CD14-positive monocyte (primary cell): Measurements from ENCODE around the gene RUVBL1. TPM values are rescaled to one million over a fixed set of nuclear protein-coding genes. Genes with fewer than 3 reads are reported as not detected.
A peak's percentile ranks its signal among the peaks of the same experiment; 100 is the strongest.

Source experiments
- DNase-seq, 3 donors: peaks; one replicate each; pipeline ENCODE4 v3.0.0-alpha.2; 2011 to 2022
- H2AFZ ChIP-seq: 2 replicates; pipeline ENCODE4 v1.6.0; 2012; ENCODE audit warnings: mild to moderate bottlenecking, low read depth, low read length, inconsistent platforms; ENCODE audit not compliant: insufficient read depth, poor library complexity, severe bottlenecking
- H3K27ac ChIP-seq, 2 donors: 1 replicate in 1 of 2; 2 replicates in 1 of 2; pipeline ENCODE4 v1.5.1; 2012 to 2013; ENCODE audit warnings: low read length in 2 of 2, control low read depth in 1 of 2, inconsistent platforms in 1 of 2, low read depth in 1 of 2, mild to moderate bottlenecking in 1 of 2
- H3K27me3 ChIP-seq, 2 donors: one replicate each; pipeline versions ENCODE4 v1.6.0 to v1.6.1; 2011 to 2013; ENCODE audit warnings: low read length in 2 of 2; ENCODE audit not compliant: control insufficient read depth in 2 of 2, insufficient read depth in 2 of 2
- H3K36me3 ChIP-seq, 2 donors: replicated peaks in 1 of 2; 1 replicate in 1 of 2; 2 replicates in 1 of 2; pipeline versions ENCODE4 v1.5.1 to v1.6.1; 2012 to 2013; ENCODE audit warnings: low read length in 2 of 2, control low read depth in 1 of 2, inconsistent platforms in 1 of 2, mild to moderate bottlenecking in 1 of 2; ENCODE audit not compliant: insufficient read depth in 2 of 2, control insufficient read depth in 1 of 2
- H3K4me1 ChIP-seq, 2 donors: 1 replicate in 1 of 2; 2 replicates in 1 of 2; pipeline versions ENCODE4 v1.5.1 to v1.6.1; 2012 to 2013; ENCODE audit warnings: low read length in 2 of 2, control low read depth in 1 of 2, inconsistent platforms in 1 of 2, mild to moderate bottlenecking in 1 of 2, moderate library complexity in 1 of 2; ENCODE audit not compliant: insufficient read depth in 2 of 2, control insufficient read depth in 1 of 2
- H3K4me2 ChIP-seq: replicated peaks from 2 replicates; pipeline ENCODE3; 2012; ENCODE audit warnings: low read length, moderate library complexity, mild to moderate bottlenecking; ENCODE audit not compliant: poor library complexity, severe bottlenecking; ENCODE audit errors: extremely low read depth
- H3K4me3 ChIP-seq, 3 experiments: fragments of 200-600 bp in 1 of 3; sonication (generic) in 1 of 3; replicated peaks in 1 of 3; 1 replicate in 2 of 3; 2 replicates in 1 of 3; pipeline ENCODE4 v1.5.1; 2011 to 2013; ENCODE audit warnings: low read length in 3 of 3, mild to moderate bottlenecking in 3 of 3, control low read depth in 2 of 3, low read depth in 2 of 3, inconsistent platforms in 1 of 3, moderate library complexity in 1 of 3
- H3K79me2 ChIP-seq: 2 replicates; pipeline ENCODE4 v1.6.0; 2012; ENCODE audit warnings: mild to moderate bottlenecking, control low read depth, inconsistent platforms, low read length, moderate library complexity; ENCODE audit not compliant: insufficient read depth
- H3K9ac ChIP-seq: 2 replicates; pipeline ENCODE4 v1.6.0; 2017; ENCODE audit warnings: low read length, mild to moderate bottlenecking; ENCODE audit not compliant: insufficient read depth, poor library complexity, severe bottlenecking
- H3K9me3 ChIP-seq, 2 donors: replicated peaks in 1 of 2; 1 replicate in 1 of 2; 2 replicates in 1 of 2; pipeline versions ENCODE4 v1.5.1 to v1.6.1; 2012 to 2013; ENCODE audit warnings: low read length in 2 of 2, control low read depth in 1 of 2; ENCODE audit not compliant: control insufficient read depth in 1 of 2, insufficient read depth in 1 of 2
- H4K20me1 ChIP-seq: 2 replicates; pipeline ENCODE4 v1.6.0; 2012; ENCODE audit warnings: mild to moderate bottlenecking, low read length, control low read depth, moderate library complexity; ENCODE audit not compliant: insufficient read depth
- H3K27ac Mint-ChIP-seq, 7 donors: one replicate each; pipeline ENCODE4 v1.8.0; 2020; ENCODE audit warnings: mild to moderate bottlenecking in 7 of 7, mixed read lengths in 7 of 7, moderate library complexity in 6 of 7, inconsistent platforms in 2 of 7
- H3K27me3 Mint-ChIP-seq, 3 donors: one replicate each; pipeline ENCODE4 v1.8.0; 2021 to 2022; ENCODE audit warnings: low read depth in 3 of 3, mild to moderate bottlenecking in 3 of 3, mixed read lengths in 3 of 3, moderate library complexity in 3 of 3, inconsistent platforms in 1 of 3
- H3K36me3 Mint-ChIP-seq, 2 donors: one replicate each; pipeline ENCODE4 v1.8.0; 2020; ENCODE audit warnings: mixed read lengths in 2 of 2, inconsistent platforms in 1 of 2, mild to moderate bottlenecking in 1 of 2
- H3K4me1 Mint-ChIP-seq: one replicate; pipeline ENCODE4 v1.8.0; 2020; ENCODE audit warnings: mild to moderate bottlenecking, mixed read lengths
- H3K4me3 Mint-ChIP-seq, 2 donors: one replicate each; pipeline ENCODE4 v1.8.0; 2020; ENCODE audit warnings: mild to moderate bottlenecking in 2 of 2, mixed read lengths in 2 of 2, moderate library complexity in 1 of 2
- H3K9me3 Mint-ChIP-seq, 7 donors: one replicate each; pipeline ENCODE4 v1.8.0; 2020 to 2022; ENCODE audit warnings: mixed read lengths in 7 of 7, mild to moderate bottlenecking in 6 of 7, moderate library complexity in 6 of 7, inconsistent platforms in 2 of 7
- CTCF ChIP-seq: fragments of 200-600 bp; IDR thresholded peaks from one replicate; pipeline ENCODE4 v1.8.0; 2022; ENCODE audit warnings: antibody characterized with exemption, mild to moderate bottlenecking
- WGBS: methylation state at CpG from one replicate; pipeline ENCODE4 v1.1.5; 2013; ENCODE audit warnings: missing lambda C conversion rate; ENCODE audit not compliant: insufficient coverage; 5-methylcytosine and 5-hydroxymethylcytosine counted together
- intact Hi-C, 2 donors: fragments of 100-400 bp; cut with micrococcal nuclease; formaldehyde crosslinking; loops; one replicate each; pipeline versions ENCODE4 v1.15.0 to v1.15.1; 2023
- polyA plus RNA-seq, 3 donors: library from polyadenylated mRNA; depleted of rRNA in 1 of 3; unstranded in 2 of 3; stranded (reverse) in 1 of 3; fragments of 300-500 nt in 2 of 3; fragments of >200 nt in 1 of 3; fragmentation: Illumina TruSeq in 2 of 3; gene quantifications; 1 replicate in 2 of 3; 2 replicates in 1 of 3; pipeline ENCODE4 v1.2.3, GENCODE V29; 2012 to 2021

RUVBL1 gene
- polyA plus RNA-seq, 3 donors = 11.0 to 16.2 (median 14.4) TPM

GRCh38 chr3:128095222-128095703 is 28.3 kb downstream of the RUVBL1 start:
- no peaks in the 10 kb centered on the region for H3K27me3 Mint-ChIP-seq
- no peak overlapping the region for H2AFZ ChIP-seq
- H3K36me3 Mint-ChIP-seq = peaks cover 69 to 81% of the 10 kb centered on the region in 2 donors
- no peak overlapping the region for H3K4me3 ChIP-seq
- intact Hi-C loops = loop anchor here in 1 of 2 donors (10.0 kb wide), 3 partner anchors 230 to 510 kb away; partner anchors contain the start of gene GATA2
- no peaks in the 10 kb centered on the region for H4K20me1 ChIP-seq
- peak; percentile 90 for TF ChIP-seq CTCF
- H3K4me1 Mint-ChIP-seq = no peaks in the 10 kb centered on the region
- peaks cover 57 to 82% of the 10 kb centered on the region in 2 donors for H3K36me3 ChIP-seq
- no peaks in the 10 kb centered on the region for H3K4me1 ChIP-seq
- no peak overlapping the region for H3K27ac ChIP-seq
- H3K4me3 Mint-ChIP-seq = no peak overlapping the region
- DNase-seq = peak; percentile 55 to 70 (median 65)
- H3K9me3 Mint-ChIP-seq = peaks cover 0 to 1% (median 0%) of the 10 kb centered on the region in 7 donors
- H3K27me3 ChIP-seq = no peaks in the 10 kb centered on the region
- no peak overlapping the region for H3K4me2 ChIP-seq
- H3K79me2 ChIP-seq = no peaks in the 10 kb centered on the region
- H3K9ac ChIP-seq = no peak overlapping the region
- 94% methylated on average over 6 of the region's 6 CpGs for WGBS
- H3K27ac Mint-ChIP-seq = no peak overlapping the region
- H3K9me3 ChIP-seq = no peaks in the 10 kb centered on the region

DNA sequence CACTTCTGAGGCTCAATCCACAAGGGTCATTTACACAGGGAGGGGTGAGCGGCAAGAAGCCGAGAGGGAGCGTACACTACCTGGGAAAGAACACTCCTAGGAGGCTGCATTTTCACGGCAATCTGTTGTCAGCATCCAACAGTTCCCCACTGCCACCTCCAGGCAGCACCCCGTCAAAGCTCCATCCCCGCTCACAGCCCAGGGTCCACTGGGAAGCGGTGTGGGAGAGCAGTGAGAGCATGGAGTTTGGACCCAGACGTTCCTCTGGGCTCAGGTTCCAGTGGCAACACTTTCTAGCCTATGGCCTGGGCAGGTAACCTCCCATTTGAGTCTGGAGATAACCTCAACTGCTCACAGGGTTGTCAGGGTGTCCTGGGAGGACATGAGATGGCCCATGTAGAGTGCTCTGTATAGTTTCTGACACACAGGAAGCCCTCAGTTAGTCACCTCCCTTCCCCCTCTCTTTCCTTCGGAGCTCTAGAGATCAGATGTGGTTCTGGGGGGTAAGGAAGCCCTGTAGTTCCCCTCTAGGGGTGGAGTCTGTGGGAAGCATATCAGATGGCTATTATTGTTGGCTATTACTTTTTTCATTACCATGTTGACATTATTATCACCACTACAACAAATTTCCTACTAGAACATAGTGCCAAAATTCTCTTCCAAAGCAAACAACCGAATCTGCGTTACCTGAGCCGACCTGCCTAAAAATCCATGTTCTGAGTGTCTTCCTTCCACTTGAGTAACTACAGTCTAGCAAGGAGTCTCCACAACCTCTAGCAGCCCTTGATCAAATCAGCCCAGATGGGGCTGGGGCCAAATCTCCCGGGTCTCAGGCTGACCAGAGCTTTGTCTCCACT is 29.1 kb downstream of the RUVBL1 start:
- DNase-seq = no peak
- Mint-ChIP-seq H3K4me1 (no peaks in the 10 kb centered on the region), H3K9me3 (peaks cover 0 to 1% (median 0%) of the 10 kb centered on the region in 7 donors), H3K4me3 (no peak overlapping the region), H3K27me3 (no peaks in the 10 kb centered on the region), H3K36me3 (peaks cover 63 to 76% of the 10 kb centered on the region in 2 donors), H3K27ac (peak overlapping the region in 1 of 7 donors; percentile 57)
- H3K4me2 ChIP-seq = no peak overlapping the region
- H3K27me3 ChIP-seq = no peaks in the 10 kb centered on the region
- no peak overlapping the region for H2AFZ ChIP-seq
- WGBS = 100% methylated on average over 8 of the region's 13 CpGs
- no peaks in the 10 kb centered on the region for H3K79me2 ChIP-seq
- H3K4me3 ChIP-seq = no peak overlapping the region
- H4K20me1 ChIP-seq = no peaks in the 10 kb centered on the region
- no peaks in the 10 kb centered on the region for H3K9me3 ChIP-seq
- peaks cover 49 to 75% of the 10 kb centered on the region in 2 donors for H3K36me3 ChIP-seq
- H3K4me1 ChIP-seq = no peaks in the 10 kb centered on the region
- no peak overlapping the region for H3K27ac ChIP-seq
- H3K9ac ChIP-seq = no peak overlapping the region
- TF ChIP-seq CTCF = no peak
- intact Hi-C loops = loop anchor here in 1 of 2 donors (10.0 kb wide), 3 partner anchors 230 to 510 kb away; partner anchors contain the start of gene GATA2
